ENCODE results near the gene CBLN3. TPM values are rescaled to one million over a fixed set of nuclear protein-coding genes. Genes with fewer than 3 reads are reported as not detected.

The CBLN3 gene
- total and polyA plus RNA-seq, 2 donors (not counting 1 experiment from before 2014, with no cell fraction given) = 2.7 to 5.3 TPM

DNA sequence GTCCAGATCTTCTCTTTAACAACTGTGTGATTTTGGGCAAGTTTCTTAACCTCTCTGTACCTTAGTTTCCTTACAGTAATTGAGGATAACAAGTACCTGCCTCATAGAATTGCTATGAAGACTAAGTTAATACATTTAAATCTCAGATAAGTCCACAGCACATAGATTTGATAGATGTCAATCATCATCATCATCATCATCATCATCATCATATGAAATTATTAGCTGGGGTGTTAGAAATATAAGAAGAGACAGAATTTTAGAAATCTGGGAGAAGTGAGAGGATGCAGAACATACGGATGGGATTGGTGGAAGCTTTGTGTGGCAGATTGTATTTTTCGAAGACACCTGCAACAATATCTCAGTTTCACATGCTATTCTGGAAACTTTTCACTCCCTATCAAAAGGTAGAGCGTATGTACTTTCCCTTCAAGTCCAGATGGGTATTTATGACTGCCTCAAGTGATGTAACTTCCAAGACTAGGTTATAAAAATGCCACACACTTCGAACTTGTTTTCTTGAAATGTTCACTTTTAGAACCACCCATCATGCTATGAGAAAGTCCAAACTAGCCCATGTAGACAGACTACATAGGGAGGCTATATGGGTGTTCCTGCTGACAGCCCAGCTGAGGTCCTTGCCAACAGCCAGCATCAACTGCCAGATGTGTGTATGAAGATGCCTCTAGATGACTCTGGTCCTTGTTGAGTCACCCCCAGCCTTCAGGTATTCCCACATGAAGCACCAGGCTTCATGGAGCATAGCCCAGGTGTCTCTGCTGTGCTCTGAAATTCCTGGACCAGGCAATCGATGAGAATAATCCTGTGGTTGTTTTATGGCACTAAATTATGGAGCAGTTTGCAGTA, 33.8 kb upstream of the CBLN3 start:
- Histone ChIP-seq H4K20me1 (ENCODE audit: control insufficient read depth, extremely low read depth, insufficient read depth, low read length) (no peaks in the 10 kb centered on the region), H3K27me3 (ENCODE audit: control insufficient read depth, insufficient read depth, low read length) (no peaks in the 10 kb centered on the region), H3K4me2 (ENCODE audit: extremely low read depth, insufficient read depth, low read length) (no peak overlapping the region), H3K9ac (ENCODE audit: insufficient read depth, low read length) (no peak overlapping the region), H3K27ac (ENCODE audit: insufficient read depth, low read length) (no peak overlapping the region), H3K9me3 (ENCODE audit: control insufficient read depth, insufficient read depth, low read depth, low read length) (no peaks in the 10 kb centered on the region), H3K4me3 (replicated peaks in 1 of 4; ENCODE audit: control extremely low read depth in 1 of 4, insufficient read depth in 1 of 4, low read depth in 3 of 4, low read length in 4 of 4) (no peak overlapping the region), H2AFZ (ENCODE audit: low read length) (no peak overlapping the region), H3K36me3 (ENCODE audit: control insufficient read depth, insufficient read depth, low read length) (no peaks in the 10 kb centered on the region), H3K79me2 (ENCODE audit: control insufficient read depth, insufficient read depth, low read length) (no peaks in the 10 kb centered on the region), H3K4me1 (ENCODE audit: control insufficient read depth, extremely low read depth, insufficient read depth, low read length) (no peaks in the 10 kb centered on the region)
- TF ChIP-seq CTCF (conservative IDR thresholded peaks at IDR 0.05 in 1 of 2, IDR thresholded peaks at IDR 0.05 in 1 of 2; ENCODE audit: low read depth in 1 of 2, low read length in 2 of 2) (no peak), EZH2 (IDR thresholded peaks at IDR 0.05; ENCODE audit: low read length, missing control alignments) (no peak)
- no peak for DNase-seq (ENCODE audit: low read depth in 2 of 2)

DNA sequence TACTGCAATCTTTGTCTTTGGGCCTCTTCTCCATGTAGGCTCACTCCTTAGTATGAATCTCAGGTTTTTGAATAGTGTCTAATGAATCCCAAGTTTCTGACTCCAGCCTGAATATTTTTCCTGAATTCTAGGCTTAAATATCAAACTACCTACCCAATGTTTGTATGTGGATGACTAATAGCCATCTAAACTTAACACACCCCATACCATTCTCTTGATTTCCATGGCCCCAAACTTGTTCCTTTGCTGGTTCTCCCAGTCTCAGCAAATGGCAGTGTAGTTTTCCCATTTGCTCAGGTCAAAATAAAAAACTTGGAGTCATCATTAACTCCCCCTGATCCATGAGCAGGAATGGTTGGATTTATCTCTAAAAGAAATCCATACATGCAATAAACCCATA, 31.9 kb upstream of the CBLN3 start:
- H4K20me1 ChIP-seq (ENCODE audit: control insufficient read depth, extremely low read depth, insufficient read depth, low read length) = no peaks in the 10 kb centered on the region
- no peak overlapping the region for H3K4me2 ChIP-seq (ENCODE audit: extremely low read depth, insufficient read depth, low read length)
- no peaks in the 10 kb centered on the region for H3K36me3 ChIP-seq (ENCODE audit: control insufficient read depth, insufficient read depth, low read length)
- H3K27ac ChIP-seq (ENCODE audit: insufficient read depth, low read length) = no peak overlapping the region
- H3K9ac ChIP-seq (ENCODE audit: insufficient read depth, low read length) = no peak overlapping the region
- no peaks in the 10 kb centered on the region for H3K79me2 ChIP-seq (ENCODE audit: control insufficient read depth, insufficient read depth, low read length)
- no peaks in the 10 kb centered on the region for H3K9me3 ChIP-seq (ENCODE audit: control insufficient read depth, insufficient read depth, low read depth, low read length)
- H3K4me3 ChIP-seq (replicated peaks in 1 of 4; ENCODE audit: control extremely low read depth in 1 of 4, insufficient read depth in 1 of 4, low read depth in 3 of 4, low read length in 4 of 4) = no peak overlapping the region
- H3K27me3 ChIP-seq (ENCODE audit: control insufficient read depth, insufficient read depth, low read length) = no peaks in the 10 kb centered on the region
- no peak for TF ChIP-seq EZH2 (IDR thresholded peaks at IDR 0.05; ENCODE audit: low read length, missing control alignments)
- no peak for TF ChIP-seq CTCF (conservative IDR thresholded peaks at IDR 0.05 in 1 of 2, IDR thresholded peaks at IDR 0.05 in 1 of 2; ENCODE audit: low read depth in 1 of 2, low read length in 2 of 2)
- H2AFZ ChIP-seq (ENCODE audit: low read length) = no peak overlapping the region
- no peaks in the 10 kb centered on the region for H3K4me1 ChIP-seq (ENCODE audit: control insufficient read depth, extremely low read depth, insufficient read depth, low read length)
- DNase-seq (ENCODE audit: low read depth in 2 of 2) = no peak

- Histone ChIP-seq H3K4me3 (replicated peaks in 1 of 4; ENCODE audit: control extremely low read depth in 1 of 4, insufficient read depth in 1 of 4, low read depth in 3 of 4, low read length in 4 of 4) (no peak overlapping the region), H3K36me3 (ENCODE audit: control insufficient read depth, insufficient read depth, low read length) (no peaks in the 10 kb centered on the region), H2AFZ (ENCODE audit: low read length) (no peak overlapping the region), H3K27ac (ENCODE audit: insufficient read depth, low read length) (no peak overlapping the region), H3K27me3 (ENCODE audit: control insufficient read depth, insufficient read depth, low read length) (no peaks in the 10 kb centered on the region), H4K20me1 (ENCODE audit: control insufficient read depth, extremely low read depth, insufficient read depth, low read length) (no peaks in the 10 kb centered on the region), H3K9me3 (ENCODE audit: control insufficient read depth, insufficient read depth, low read depth, low read length) (no peaks in the 10 kb centered on the region), H3K4me2 (ENCODE audit: extremely low read depth, insufficient read depth, low read length) (no peak overlapping the region), H3K4me1 (ENCODE audit: control insufficient read depth, extremely low read depth, insufficient read depth, low read length) (no peaks in the 10 kb centered on the region), H3K9ac (ENCODE audit: insufficient read depth, low read length) (no peak overlapping the region), H3K79me2 (ENCODE audit: control insufficient read depth, insufficient read depth, low read length) (no peaks in the 10 kb centered on the region)
- TF ChIP-seq CTCF (conservative IDR thresholded peaks at IDR 0.05 in 1 of 2, IDR thresholded peaks at IDR 0.05 in 1 of 2; ENCODE audit: low read depth in 1 of 2, low read length in 2 of 2) (no peak), EZH2 (IDR thresholded peaks at IDR 0.05; ENCODE audit: low read length, missing control alignments) (no peak)
- DNase-seq (ENCODE audit: low read depth in 2 of 2) = no peak
Observed at GRCh38 chr14:24459331-24459730, 29.9 kb upstream of the CBLN3 start.

Measured in fibroblast of lung (primary cell).